Neural progenitor cell (in vitro differentiated cells): ENCODE measurements around the gene CGA. TPM values are rescaled to one million over a fixed set of nuclear protein-coding genes. Genes with fewer than 3 reads are reported as not detected.

Experiments
- DNase-seq: peaks from one replicate; pipeline ENCODE4 v3.0.0-alpha.2; 2016; ENCODE audit warnings: low spot score
- H2AFZ ChIP-seq: fragments of 200-600 bp; sonication (generic); replicated peaks from 2 replicates; pipeline ENCODE4 v1.6.1; 2016; ENCODE audit warnings: antibody characterized with exemption
- H3F3A ChIP-seq: fragments of 200-600 bp; sonication (generic); 2 replicates; pipeline ENCODE4 v1.6.1; 2016; ENCODE audit warnings: antibody characterized with exemption, low read depth
- H3K27ac ChIP-seq: fragments of 200-600 bp; sonication (generic); 2 replicates; pipeline ENCODE4 v1.5.1; 2016; ENCODE audit warnings: mild to moderate bottlenecking
- H3K27me3 ChIP-seq: fragments of 200-600 bp; sonication (generic); 2 replicates; pipeline ENCODE4 v1.6.1; 2016; ENCODE audit warnings: mild to moderate bottlenecking, moderate library complexity
- H3K36me3 ChIP-seq: fragments of 200-600 bp; sonication (generic); 2 replicates; pipeline ENCODE4 v1.5.1; 2016
- H3K4me1 ChIP-seq: fragments of 200-600 bp; sonication (generic); 2 replicates; pipeline ENCODE4 v1.6.1; 2016; ENCODE audit warnings: mixed run types
- H3K4me2 ChIP-seq: fragments of 200-600 bp; sonication (generic); 2 replicates; pipeline ENCODE4 v1.6.1; 2016
- H3K4me3 ChIP-seq: fragments of 200-600 bp; sonication (generic); 2 replicates; pipeline ENCODE4 v1.5.1; 2016
- H3K79me2 ChIP-seq: fragments of 200-600 bp; sonication (generic); 2 replicates; pipeline ENCODE4 v1.6.1; 2016; ENCODE audit warnings: low read depth
- H3K9ac ChIP-seq: fragments of 200-600 bp; sonication (generic); 2 replicates; pipeline ENCODE4 v1.6.1; 2016
- H3K9me3 ChIP-seq: fragments of 200-600 bp; sonication (generic); 2 replicates; pipeline ENCODE4 v1.5.1; 2016; ENCODE audit warnings: low read depth
- H4K20me1 ChIP-seq: fragments of 200-600 bp; sonication (generic); 2 replicates; pipeline ENCODE4 v1.6.1; 2016; ENCODE audit warnings: low read depth
- H3K27ac Mint-ChIP-seq: 3 replicates; pipeline ENCODE4 v1.8.0; 2021; ENCODE audit warnings: mixed read lengths
- H3K27me3 Mint-ChIP-seq: 2 replicates; pipeline ENCODE4 v1.8.0; 2022; ENCODE audit warnings: low read depth, mild to moderate bottlenecking, inconsistent platforms, moderate library complexity, mixed read lengths; ENCODE audit not compliant: insufficient read depth
- H3K36me3 Mint-ChIP-seq: 3 replicates; pipeline ENCODE4 v1.8.0; 2021; ENCODE audit warnings: mixed read lengths
- H3K4me1 Mint-ChIP-seq: 3 replicates; pipeline ENCODE4 v1.8.0; 2021; ENCODE audit warnings: mixed read lengths
- H3K4me3 Mint-ChIP-seq: 3 replicates; pipeline ENCODE4 v1.8.0; 2021; ENCODE audit warnings: mild to moderate bottlenecking, moderate library complexity, mixed read lengths
- H3K9me3 Mint-ChIP-seq: 3 replicates; pipeline ENCODE4 v1.8.0; 2020; ENCODE audit warnings: mixed read lengths
- CTCF ChIP-seq: fragments of 200-600 bp; sonication (generic); IDR thresholded peaks from 2 replicates; pipeline ENCODE4 v1.5.1; 2017; ENCODE audit warnings: antibody characterized with exemption, mild to moderate bottlenecking
- EZH2 ChIP-seq: fragments of 200-600 bp; sonication (generic); IDR thresholded peaks from 2 replicates; pipeline ENCODE4 v1.6.1; 2017; ENCODE audit warnings: antibody characterized with exemption, mild to moderate bottlenecking, moderate library complexity
- EZH2phosphoT487 ChIP-seq: fragments of 200-600 bp; sonication (generic); IDR thresholded peaks from 2 replicates; pipeline ENCODE4 v1.6.1; 2017; ENCODE audit warnings: antibody characterized with exemption
- total RNA-seq: library from RNA; depleted of rRNA; stranded (reverse); fragments of >200 nt; gene quantifications from 2 replicates; pipeline ENCODE4 v1.2.3, GENCODE V29; 2015; ENCODE audit warnings: low replicate concordance

The CGA gene
- total RNA-seq, 1 donor from 2014 or later, result not detected

- Histone ChIP-seq H3K9me3 (no peaks in the 10 kb centered on the region), H3K79me2 (no peaks in the 10 kb centered on the region)
- peaks cover 2% of the 10 kb centered on the region for H3K27me3 Mint-ChIP-seq
These were observed 45.1 kb downstream of the CGA start for GRCh38 chr6:87049779-87050178.

DNA sequence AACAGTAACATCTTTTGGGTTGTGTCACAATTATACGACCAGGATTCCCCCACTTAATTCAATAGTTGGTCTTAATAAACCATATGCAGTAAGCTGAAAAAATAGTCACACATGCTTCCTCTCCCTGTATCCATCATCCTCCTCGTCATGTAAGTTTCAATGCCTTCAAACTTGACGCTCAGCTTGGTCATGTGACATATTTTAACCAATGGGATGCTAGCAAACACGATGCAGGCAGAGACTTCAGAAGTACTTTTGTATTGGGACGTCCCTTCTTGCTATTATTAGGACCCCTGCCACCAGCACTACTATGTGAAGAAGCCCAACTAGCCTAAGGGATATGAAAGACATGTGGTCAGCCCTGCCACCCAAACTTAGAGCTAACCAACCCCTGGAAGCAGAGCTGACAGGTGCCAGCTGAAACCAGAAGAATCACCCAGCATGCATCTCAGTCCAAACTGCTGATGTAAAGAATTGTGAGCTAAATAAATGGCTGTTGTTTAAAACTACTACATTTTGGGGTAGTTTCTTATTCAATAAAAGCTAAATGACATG lies 49.3 kb downstream of the CGA start:
- Mint-ChIP-seq H3K27ac (no peak overlapping the region), H3K9me3 (no peaks in the 10 kb centered on the region), H3K4me1 (no peaks in the 10 kb centered on the region), H3K4me3 (no peak overlapping the region), H3K27me3 (no peaks in the 10 kb centered on the region), H3K36me3 (no peaks in the 10 kb centered on the region)
- Histone ChIP-seq H3K9ac (no peak overlapping the region), H3K27ac (no peak overlapping the region), H3K27me3 (no peaks in the 10 kb centered on the region), H3K79me2 (no peaks in the 10 kb centered on the region), H3K36me3 (no peaks in the 10 kb centered on the region), H3K4me1 (no peaks in the 10 kb centered on the region), H4K20me1 (no peaks in the 10 kb centered on the region), H3K4me2 (no peak overlapping the region), H3K4me3 (no peak overlapping the region), H3F3A (no peaks in the 10 kb centered on the region), H3K9me3 (no peaks in the 10 kb centered on the region), H2AFZ (no peak overlapping the region)
- no peak for TF ChIP-seq CTCF
- TF ChIP-seq EZH2, result no peak
- no peak for TF ChIP-seq EZH2phosphoT487
- no peak for DNase-seq

More at GRCh38 chr6:87049779-87050178, 45.1 kb downstream of the CGA start:
- no peaks in the 10 kb centered on the region for H3K9me3 Mint-ChIP-seq
- no peak overlapping the region for H3K4me2 ChIP-seq
- no peak overlapping the region for H3K27ac Mint-ChIP-seq
- H3K36me3 Mint-ChIP-seq, result no peaks in the 10 kb centered on the region
- DNase-seq, result no peak
- no peaks in the 10 kb centered on the region for H3K36me3 ChIP-seq
- no peaks in the 10 kb centered on the region for H3K4me1 Mint-ChIP-seq
- H3K9ac ChIP-seq, result no peak overlapping the region
- H3K4me1 ChIP-seq, result no peaks in the 10 kb centered on the region
- H4K20me1 ChIP-seq, result no peaks in the 10 kb centered on the region
- H2AFZ ChIP-seq, result no peak overlapping the region
- H3K4me3 Mint-ChIP-seq, result no peak overlapping the region
- TF ChIP-seq CTCF, result no peak
- no peak for TF ChIP-seq EZH2phosphoT487
- no peak for TF ChIP-seq EZH2
- no peaks in the 10 kb centered on the region for H3K27me3 ChIP-seq
- no peaks in the 10 kb centered on the region for H3F3A ChIP-seq
- no peak overlapping the region for H3K4me3 ChIP-seq
- no peak overlapping the region for H3K27ac ChIP-seq

DNA sequence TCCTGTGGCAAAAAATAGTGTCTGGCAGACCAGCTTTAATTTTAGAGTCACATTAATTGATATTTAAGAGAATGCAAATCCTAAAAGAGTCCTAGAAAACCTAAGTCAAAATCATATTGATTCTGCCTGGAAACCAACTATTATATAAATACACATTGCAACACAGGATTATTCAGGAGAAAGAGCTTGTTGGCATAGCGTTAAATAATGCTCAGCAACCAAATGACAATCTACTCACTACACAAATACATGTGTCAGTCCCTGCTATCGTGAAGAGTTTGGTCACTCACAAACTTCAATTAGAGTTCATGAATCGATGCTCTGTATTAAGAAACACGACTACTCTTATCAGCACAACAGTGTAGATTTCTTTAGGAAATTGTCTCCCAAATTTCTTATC lies 54.2 kb downstream of the CGA start:
- H3K27me3 Mint-ChIP-seq, result peaks cover 4% of the 10 kb centered on the region

More for the DNA sequence above, 54.2 kb downstream of the CGA start:
- Histone ChIP-seq H2AFZ (no peak overlapping the region), H3K27ac (no peak overlapping the region), H3F3A (no peaks in the 10 kb centered on the region), H3K79me2 (no peaks in the 10 kb centered on the region), H3K27me3 (no peaks in the 10 kb centered on the region), H3K9me3 (no peaks in the 10 kb centered on the region), H3K9ac (no peak overlapping the region), H4K20me1 (no peaks in the 10 kb centered on the region), H3K4me2 (no peak overlapping the region), H3K4me3 (no peak overlapping the region), H3K36me3 (no peaks in the 10 kb centered on the region), H3K4me1 (no peaks in the 10 kb centered on the region)
- Mint-ChIP-seq H3K9me3 (peaks cover 4% of the 10 kb centered on the region), H3K27ac (no peak overlapping the region), H3K4me1 (no peaks in the 10 kb centered on the region), H3K4me3 (no peak overlapping the region), H3K36me3 (no peaks in the 10 kb centered on the region)
- no peak for TF ChIP-seq CTCF
- TF ChIP-seq EZH2, result no peak
- no peak for TF ChIP-seq EZH2phosphoT487
- DNase-seq, result no peak

Other genes starting within 250 kb of the CGA start
- gene HTR1E, start 157.6 kb downstream of the CGA start, total RNA-seq, result not detected in 2 replicates
- 44.1 and 66.8 TPM in 2 replicates for gene ZNF292, start 60.5 kb upstream of the CGA start, total RNA-seq
- 18.7 and 31.7 TPM in 2 replicates for gene SMIM8, start 227.5 kb upstream of the CGA start, total RNA-seq
- gene GJB7, start 234.2 kb upstream of the CGA start, total RNA-seq, result 2.0 and 2.4 TPM in 2 replicates
- gene C6orf163, start 249.7 kb upstream of the CGA start, total RNA-seq, result 2.6 and 3.1 TPM in 2 replicates